A673 (cell line): ENCODE results near the gene SEMA4D.

ENCODE experiments used
- CTCF ChIP-seq: fragments of 300-800, 200-600 bp; sonication (generic); conservative IDR thresholded peaks from 2 replicates; pipeline ENCODE4 v1.5.1; 2017; ENCODE audit warnings: low read depth, mild to moderate bottlenecking, antibody characterized with exemption, low read length, moderate library complexity, mixed read lengths
- EZH2 ChIP-seq: fragments of 200-600 bp; sonication (generic); IDR thresholded peaks from 2 replicates; pipeline ENCODE4 v1.6.1; 2017; ENCODE audit warnings: borderline replicate concordance, low read depth, mild to moderate bottlenecking, mixed read lengths, antibody characterized with exemption, low read length; ENCODE audit not compliant: poor library complexity, severe bottlenecking

GRCh38 chr9:89386797-89387196 lies 111.1 kb downstream of the SEMA4D start:
- no peak for TF ChIP-seq CTCF
- no peak for TF ChIP-seq EZH2
